Measurements from ENCODE around the gene CHGA.

DNA sequence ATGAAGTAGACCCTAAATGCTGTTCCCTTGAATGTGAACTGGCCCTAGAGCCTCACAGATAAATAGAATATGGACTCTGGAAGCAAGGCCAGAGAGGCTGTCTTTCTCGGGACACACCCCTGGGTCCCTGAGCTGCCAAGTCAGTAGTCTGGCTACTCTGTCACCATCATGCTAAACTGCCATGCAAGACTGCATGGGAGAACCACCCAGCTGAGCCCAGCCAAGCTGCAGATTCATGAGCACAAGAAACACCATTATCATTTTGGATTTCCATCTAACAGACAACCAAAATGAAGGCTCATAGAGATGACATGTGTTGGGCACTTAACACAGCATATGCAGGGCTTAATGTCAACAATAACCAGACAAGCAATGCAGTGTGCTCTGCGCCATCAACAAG lies 53.3 kb downstream of the CHGA start:
- no peak for TF ChIP-seq POLR2A (IDR thresholded peaks at IDR 0.05; ENCODE audit: extremely low read depth, insufficient read length)
- TF ChIP-seq, protein P1, sequence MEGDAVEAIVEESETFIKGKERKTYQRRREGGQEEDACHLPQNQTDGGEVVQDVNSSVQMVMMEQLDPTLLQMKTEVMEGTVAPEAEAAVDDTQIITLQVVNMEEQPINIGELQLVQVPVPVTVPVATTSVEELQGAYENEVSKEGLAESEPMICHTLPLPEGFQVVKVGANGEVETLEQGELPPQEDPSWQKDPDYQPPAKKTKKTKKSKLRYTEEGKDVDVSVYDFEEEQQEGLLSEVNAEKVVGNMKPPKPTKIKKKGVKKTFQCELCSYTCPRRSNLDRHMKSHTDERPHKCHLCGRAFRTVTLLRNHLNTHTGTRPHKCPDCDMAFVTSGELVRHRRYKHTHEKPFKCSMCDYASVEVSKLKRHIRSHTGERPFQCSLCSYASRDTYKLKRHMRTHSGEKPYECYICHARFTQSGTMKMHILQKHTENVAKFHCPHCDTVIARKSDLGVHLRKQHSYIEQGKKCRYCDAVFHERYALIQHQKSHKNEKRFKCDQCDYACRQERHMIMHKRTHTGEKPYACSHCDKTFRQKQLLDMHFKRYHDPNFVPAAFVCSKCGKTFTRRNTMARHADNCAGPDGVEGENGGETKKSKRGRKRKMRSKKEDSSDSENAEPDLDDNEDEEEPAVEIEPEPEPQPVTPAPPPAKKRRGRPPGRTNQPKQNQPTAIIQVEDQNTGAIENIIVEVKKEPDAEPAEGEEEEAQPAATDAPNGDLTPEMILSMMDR (IDR thresholded peaks at IDR 0.05; ENCODE audit: low read depth, low read length): no peak
- TF ChIP-seq, protein P2, sequence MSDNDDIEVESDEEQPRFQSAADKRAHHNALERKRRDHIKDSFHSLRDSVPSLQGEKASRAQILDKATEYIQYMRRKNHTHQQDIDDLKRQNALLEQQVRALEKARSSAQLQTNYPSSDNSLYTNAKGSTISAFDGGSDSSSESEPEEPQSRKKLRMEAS (IDR thresholded peaks at IDR 0.05; ENCODE audit: low read depth, low read length): no peak
- no peak for TF ChIP-seq MYC (IDR thresholded peaks at IDR 0.05; ENCODE audit: low read depth, low read length)
